ENCODE measurements around the gene BHLHE40. TPM values are rescaled to one million over a fixed set of nuclear protein-coding genes. Genes with fewer than 3 reads are reported as not detected.
A peak's percentile ranks its signal among the peaks of the same experiment; 100 is the strongest.

Gene BHLHE40
- total and polyA plus RNA-seq, 2 of the 13 experiments (the other 11 are each of a cell fraction or from before 2014, with no cell fraction given), result 1.8 to 51.0 TPM

DNA sequence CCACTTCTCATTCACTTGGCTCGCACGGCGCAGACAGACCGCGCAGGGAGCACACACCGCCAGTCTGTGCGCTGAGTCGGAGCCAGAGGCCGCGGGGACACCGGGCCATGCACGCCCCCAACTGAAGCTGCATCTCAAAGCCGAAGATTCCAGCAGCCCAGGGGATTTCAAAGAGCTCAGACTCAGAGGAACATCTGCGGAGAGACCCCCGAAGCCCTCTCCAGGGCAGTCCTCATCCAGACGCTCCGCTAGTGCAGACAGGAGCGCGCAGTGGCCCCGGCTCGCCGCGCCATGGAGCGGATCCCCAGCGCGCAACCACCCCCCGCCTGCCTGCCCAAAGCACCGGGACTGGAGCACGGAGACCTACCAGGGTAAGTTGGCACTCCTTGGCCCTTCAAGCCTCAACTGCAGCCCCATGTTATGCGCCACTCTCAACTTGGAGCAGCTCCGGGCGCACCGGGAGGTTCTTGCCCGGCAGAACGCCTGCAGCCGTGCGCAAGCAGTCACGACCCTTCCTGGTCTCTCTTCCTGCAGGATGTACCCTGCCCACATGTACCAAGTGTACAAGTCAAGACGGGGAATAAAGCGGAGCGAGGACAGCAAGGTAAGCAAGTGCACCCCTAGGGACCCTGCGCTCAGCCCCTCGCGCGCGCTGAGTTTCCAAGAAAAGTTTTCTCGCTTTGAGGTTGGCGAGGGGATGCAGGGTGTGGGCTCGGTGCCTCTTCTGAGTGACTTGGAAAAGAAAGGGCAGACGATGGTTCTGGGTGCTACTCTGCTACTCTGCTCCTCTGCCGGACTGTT lies at the start of gene BHLHE40 (continued):
- TF ChIP-seq, protein P1, sequence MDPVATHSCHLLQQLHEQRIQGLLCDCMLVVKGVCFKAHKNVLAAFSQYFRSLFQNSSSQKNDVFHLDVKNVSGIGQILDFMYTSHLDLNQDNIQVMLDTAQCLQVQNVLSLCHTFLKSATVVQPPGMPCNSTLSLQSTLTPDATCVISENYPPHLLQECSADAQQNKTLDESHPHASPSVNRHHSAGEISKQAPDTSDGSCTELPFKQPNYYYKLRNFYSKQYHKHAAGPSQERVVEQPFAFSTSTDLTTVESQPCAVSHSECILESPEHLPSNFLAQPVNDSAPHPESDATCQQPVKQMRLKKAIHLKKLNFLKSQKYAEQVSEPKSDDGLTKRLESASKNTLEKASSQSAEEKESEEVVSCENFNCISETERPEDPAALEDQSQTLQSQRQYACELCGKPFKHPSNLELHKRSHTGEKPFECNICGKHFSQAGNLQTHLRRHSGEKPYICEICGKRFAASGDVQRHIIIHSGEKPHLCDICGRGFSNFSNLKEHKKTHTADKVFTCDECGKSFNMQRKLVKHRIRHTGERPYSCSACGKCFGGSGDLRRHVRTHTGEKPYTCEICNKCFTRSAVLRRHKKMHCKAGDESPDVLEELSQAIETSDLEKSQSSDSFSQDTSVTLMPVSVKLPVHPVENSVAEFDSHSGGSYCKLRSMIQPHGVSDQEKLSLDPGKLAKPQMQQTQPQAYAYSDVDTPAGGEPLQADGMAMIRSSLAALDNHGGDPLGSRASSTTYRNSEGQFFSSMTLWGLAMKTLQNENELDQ (CRISPR knock-in tag; IDR thresholded peaks at IDR 0.05; ENCODE audit: borderline replicate concordance), result no peak
- TF ChIP-seq, protein P2, sequence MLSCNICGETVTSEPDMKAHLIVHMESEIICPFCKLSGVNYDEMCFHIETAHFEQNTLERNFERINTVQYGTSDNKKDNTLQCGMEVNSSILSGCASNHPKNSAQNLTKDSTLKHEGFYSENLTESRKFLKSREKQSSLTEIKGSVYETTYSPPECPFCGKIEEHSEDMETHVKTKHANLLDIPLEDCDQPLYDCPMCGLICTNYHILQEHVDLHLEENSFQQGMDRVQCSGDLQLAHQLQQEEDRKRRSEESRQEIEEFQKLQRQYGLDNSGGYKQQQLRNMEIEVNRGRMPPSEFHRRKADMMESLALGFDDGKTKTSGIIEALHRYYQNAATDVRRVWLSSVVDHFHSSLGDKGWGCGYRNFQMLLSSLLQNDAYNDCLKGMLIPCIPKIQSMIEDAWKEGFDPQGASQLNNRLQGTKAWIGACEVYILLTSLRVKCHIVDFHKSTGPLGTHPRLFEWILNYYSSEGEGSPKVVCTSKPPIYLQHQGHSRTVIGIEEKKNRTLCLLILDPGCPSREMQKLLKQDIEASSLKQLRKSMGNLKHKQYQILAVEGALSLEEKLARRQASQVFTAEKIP (CRISPR knock-in tag; IDR thresholded peaks at IDR 0.05; ENCODE audit: borderline replicate concordance), result no peak
- TF ChIP-seq, protein P3, sequence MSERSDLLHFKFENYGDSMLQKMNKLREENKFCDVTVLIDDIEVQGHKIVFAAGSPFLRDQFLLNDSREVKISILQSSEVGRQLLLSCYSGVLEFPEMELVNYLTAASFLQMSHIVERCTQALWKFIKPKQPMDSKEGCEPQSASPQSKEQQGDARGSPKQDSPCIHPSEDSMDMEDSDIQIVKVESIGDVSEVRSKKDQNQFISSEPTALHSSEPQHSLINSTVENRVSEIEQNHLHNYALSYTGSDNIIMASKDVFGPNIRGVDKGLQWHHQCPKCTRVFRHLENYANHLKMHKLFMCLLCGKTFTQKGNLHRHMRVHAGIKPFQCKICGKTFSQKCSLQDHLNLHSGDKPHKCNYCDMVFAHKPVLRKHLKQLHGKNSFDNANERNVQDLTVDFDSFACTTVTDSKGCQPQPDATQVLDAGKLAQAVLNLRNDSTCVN (CRISPR knock-in tag; IDR thresholded peaks at IDR 0.05; ENCODE audit: borderline replicate concordance), result peak; percentile 70; the same call in 1 of the 2 replicates
- TF ChIP-seq HMGA1 (CRISPR knock-in tag; conservative IDR thresholded peaks at IDR 0.05) (no peak), IKZF1 (IDR thresholded peaks at IDR 0.05) (no peak), ZNF317 (CRISPR knock-in tag; IDR thresholded peaks at IDR 0.05) (0 out of 2 replicates have a peak, but pooled peaks have one; percentile 65), TCF7L2 (IDR thresholded peaks at IDR 0.05; ENCODE audit: low read depth, low read length) (no peak), ZNF264 (CRISPR knock-in tag; IDR thresholded peaks at IDR 0.05) (peak; percentile 47; the same call in 1 of the 2 replicates), HNF4G (IDR thresholded peaks at IDR 0.05; ENCODE audit: borderline replicate concordance, low read depth, low read length) (no peak), HNF4G (CRISPR knock-in tag; IDR thresholded peaks at IDR 0.05; ENCODE audit: borderline replicate concordance, low read depth) (no peak), HNF4A (CRISPR knock-in tag; IDR thresholded peaks at IDR 0.05) (no peak), CREB1 (IDR thresholded peaks at IDR 0.05) (no peak), CREB1 (CRISPR knock-in tag; IDR thresholded peaks at IDR 0.05) (no peak), RFXANK (CRISPR knock-in tag; IDR thresholded peaks at IDR 0.05) (no peak), TP53 (CRISPR knock-in tag; conservative IDR thresholded peaks at IDR 0.05) (0 out of 2 replicates have a peak, but pooled peaks have one; percentile 70)
- TF ChIP-seq, protein P4, sequence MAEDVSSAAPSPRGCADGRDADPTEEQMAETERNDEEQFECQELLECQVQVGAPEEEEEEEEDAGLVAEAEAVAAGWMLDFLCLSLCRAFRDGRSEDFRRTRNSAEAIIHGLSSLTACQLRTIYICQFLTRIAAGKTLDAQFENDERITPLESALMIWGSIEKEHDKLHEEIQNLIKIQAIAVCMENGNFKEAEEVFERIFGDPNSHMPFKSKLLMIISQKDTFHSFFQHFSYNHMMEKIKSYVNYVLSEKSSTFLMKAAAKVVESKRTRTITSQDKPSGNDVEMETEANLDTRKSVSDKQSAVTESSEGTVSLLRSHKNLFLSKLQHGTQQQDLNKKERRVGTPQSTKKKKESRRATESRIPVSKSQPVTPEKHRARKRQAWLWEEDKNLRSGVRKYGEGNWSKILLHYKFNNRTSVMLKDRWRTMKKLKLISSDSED (CRISPR knock-in tag; IDR thresholded peaks at IDR 0.05), result peak; percentile 9; the same call in 1 of the 2 replicates
- TF ChIP-seq, protein P5, sequence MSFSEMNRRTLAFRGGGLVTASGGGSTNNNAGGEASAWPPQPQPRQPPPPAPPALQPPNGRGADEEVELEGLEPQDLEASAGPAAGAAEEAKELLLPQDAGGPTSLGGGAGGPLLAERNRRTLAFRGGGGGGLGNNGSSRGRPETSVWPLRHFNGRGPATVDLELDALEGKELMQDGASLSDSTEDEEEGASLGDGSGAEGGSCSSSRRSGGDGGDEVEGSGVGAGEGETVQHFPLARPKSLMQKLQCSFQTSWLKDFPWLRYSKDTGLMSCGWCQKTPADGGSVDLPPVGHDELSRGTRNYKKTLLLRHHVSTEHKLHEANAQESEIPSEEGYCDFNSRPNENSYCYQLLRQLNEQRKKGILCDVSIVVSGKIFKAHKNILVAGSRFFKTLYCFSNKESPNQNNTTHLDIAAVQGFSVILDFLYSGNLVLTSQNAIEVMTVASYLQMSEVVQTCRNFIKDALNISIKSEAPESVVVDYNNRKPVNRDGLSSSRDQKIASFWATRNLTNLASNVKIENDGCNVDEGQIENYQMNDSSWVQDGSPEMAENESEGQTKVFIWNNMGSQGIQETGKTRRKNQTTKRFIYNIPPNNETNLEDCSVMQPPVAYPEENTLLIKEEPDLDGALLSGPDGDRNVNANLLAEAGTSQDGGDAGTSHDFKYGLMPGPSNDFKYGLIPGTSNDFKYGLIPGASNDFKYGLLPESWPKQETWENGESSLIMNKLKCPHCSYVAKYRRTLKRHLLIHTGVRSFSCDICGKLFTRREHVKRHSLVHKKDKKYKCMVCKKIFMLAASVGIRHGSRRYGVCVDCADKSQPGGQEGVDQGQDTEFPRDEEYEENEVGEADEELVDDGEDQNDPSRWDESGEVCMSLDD (CRISPR knock-in tag; IDR thresholded peaks at IDR 0.05; ENCODE audit: borderline replicate concordance), result peak; percentile 58; the same call in 1 of the 2 replicates
